Keratinocyte (primary cell): ENCODE results near the gene FABP1.

Experiments
- EZH2 ChIP-seq: IDR thresholded peaks from one replicate; pipeline ENCODE4 v1.6.1; 2012; ENCODE audit warnings: inconsistent platforms, mild to moderate bottlenecking, low read length, moderate library complexity
- TF ChIP-seq, protein P1 (sequence below), 3 experiments: IDR thresholded peaks in 1 of 3; conservative IDR thresholded peaks in 1 of 3; optimal IDR thresholded peaks in 1 of 3; 2 replicates in 2 of 3; 3 replicates in 1 of 3; pipeline versions ENCODE3 to v1.5.1; 2011; ENCODE audit warnings: low read length in 3 of 3, mild to moderate bottlenecking in 3 of 3, moderate library complexity in 2 of 3, control low read depth in 1 of 3, inconsistent platforms in 1 of 3; ENCODE audit not compliant: insufficient read depth in 2 of 3; ENCODE audit errors: extremely low read depth in 1 of 3

DNA sequence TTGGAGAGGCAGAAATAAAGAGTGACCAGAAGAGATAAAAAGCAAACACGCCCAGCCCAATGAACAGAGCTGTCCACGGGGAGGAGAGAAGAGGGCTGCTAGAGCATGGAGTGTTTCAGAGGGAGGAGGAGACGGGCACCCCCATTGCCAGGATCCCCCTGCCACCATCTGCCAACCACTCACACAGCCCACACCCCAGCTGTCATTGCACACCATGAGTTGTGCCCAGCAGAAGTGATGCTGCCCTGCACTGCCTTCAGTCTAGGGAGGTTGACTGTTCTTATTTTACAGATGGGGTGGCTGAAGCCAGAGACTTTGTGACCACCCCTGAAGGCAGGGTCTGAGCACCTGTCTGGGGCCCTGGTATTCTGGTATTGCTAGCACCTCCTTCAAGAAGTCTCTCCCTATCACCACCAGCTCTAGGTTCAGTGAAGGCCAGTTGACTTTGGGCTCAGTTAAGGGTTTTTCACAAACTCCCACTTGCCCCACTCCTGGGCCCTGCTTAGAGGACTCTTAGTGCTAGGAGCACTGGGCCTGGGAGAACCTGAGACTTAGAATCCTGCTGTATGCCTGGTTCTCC lies 2.4 kb downstream of the FABP1 start:
- TF ChIP-seq EZH2, result no peak
- TF ChIP-seq, protein P1, sequence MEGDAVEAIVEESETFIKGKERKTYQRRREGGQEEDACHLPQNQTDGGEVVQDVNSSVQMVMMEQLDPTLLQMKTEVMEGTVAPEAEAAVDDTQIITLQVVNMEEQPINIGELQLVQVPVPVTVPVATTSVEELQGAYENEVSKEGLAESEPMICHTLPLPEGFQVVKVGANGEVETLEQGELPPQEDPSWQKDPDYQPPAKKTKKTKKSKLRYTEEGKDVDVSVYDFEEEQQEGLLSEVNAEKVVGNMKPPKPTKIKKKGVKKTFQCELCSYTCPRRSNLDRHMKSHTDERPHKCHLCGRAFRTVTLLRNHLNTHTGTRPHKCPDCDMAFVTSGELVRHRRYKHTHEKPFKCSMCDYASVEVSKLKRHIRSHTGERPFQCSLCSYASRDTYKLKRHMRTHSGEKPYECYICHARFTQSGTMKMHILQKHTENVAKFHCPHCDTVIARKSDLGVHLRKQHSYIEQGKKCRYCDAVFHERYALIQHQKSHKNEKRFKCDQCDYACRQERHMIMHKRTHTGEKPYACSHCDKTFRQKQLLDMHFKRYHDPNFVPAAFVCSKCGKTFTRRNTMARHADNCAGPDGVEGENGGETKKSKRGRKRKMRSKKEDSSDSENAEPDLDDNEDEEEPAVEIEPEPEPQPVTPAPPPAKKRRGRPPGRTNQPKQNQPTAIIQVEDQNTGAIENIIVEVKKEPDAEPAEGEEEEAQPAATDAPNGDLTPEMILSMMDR (optimal IDR thresholded peaks at IDR 0.05 in 1 of 3, IDR thresholded peaks at IDR 0.05 in 1 of 3, conservative IDR thresholded peaks at IDR 0.05 in 1 of 3; ENCODE audit: extremely low read depth in 1 of 3, insufficient read depth in 2 of 3, low read length in 3 of 3), result no peak
